Measurements from ENCODE around the gene WDR7. TPM values are rescaled to one million over a fixed set of nuclear protein-coding genes. Genes with fewer than 3 reads are reported as not detected.

The WDR7 gene
- total RNA-seq, 1 donor from 2014 or later, result 28.4 TPM

- intact Hi-C loops (cut with micrococcal nuclease), result loop anchor here (10.0 kb wide), 1 partner anchor 597 kb away; no protein-coding TSS in a partner anchor
- H3K27me3 Mint-ChIP-seq (ENCODE audit: insufficient read depth), result no peaks in the 10 kb centered on the region
- H3K36me3 Mint-ChIP-seq (ENCODE audit: low read depth), result peaks cover 6% of the 10 kb centered on the region
- no peak overlapping the region for H3K27ac Mint-ChIP-seq
- H3K4me3 Mint-ChIP-seq, result no peak overlapping the region
- peaks cover 33% of the 10 kb centered on the region for H3K4me1 Mint-ChIP-seq (ENCODE audit: low read depth)
- H3K9me3 Mint-ChIP-seq, result no peaks in the 10 kb centered on the region
- DNase-seq (ENCODE audit: low spot score), result no peak
Measured at GRCh38 chr18:56711708-56712445, 60.7 kb downstream of the WDR7 start.

- intact Hi-C loops (cut with micrococcal nuclease), result loop anchor here (10.0 kb wide), 1 partner anchor 598 kb away; no protein-coding TSS in a partner anchor
- Mint-ChIP-seq H3K4me1 (ENCODE audit: low read depth) (peaks cover 35% of the 10 kb centered on the region), H3K36me3 (ENCODE audit: low read depth) (peaks cover 3% of the 10 kb centered on the region), H3K4me3 (no peak overlapping the region), H3K27ac (peak overlapping the region; percentile 34), H3K27me3 (ENCODE audit: insufficient read depth) (no peaks in the 10 kb centered on the region), H3K9me3 (no peaks in the 10 kb centered on the region)
- DNase-seq (ENCODE audit: low spot score), result no peak
Measured at GRCh38 chr18:56712761-56713160, 61.6 kb downstream of the WDR7 start.

- Mint-ChIP-seq H3K9me3 (no peaks in the 10 kb centered on the region), H3K4me3 (no peak overlapping the region), H3K27me3 (ENCODE audit: insufficient read depth) (no peaks in the 10 kb centered on the region), H3K27ac (no peak overlapping the region), H3K4me1 (ENCODE audit: low read depth) (peaks cover 29% of the 10 kb centered on the region), H3K36me3 (ENCODE audit: low read depth) (no peaks in the 10 kb centered on the region)
- no peak for DNase-seq (ENCODE audit: low spot score)
- intact Hi-C loops (cut with micrococcal nuclease), result loop anchor here (5.0 to 10.0 kb wide), 2 partner anchors 287 to 600 kb away; no protein-coding TSS in a partner anchor
Measured at GRCh38 chr18:56715121-56715520, 64.0 kb downstream of the WDR7 start.

- Mint-ChIP-seq H3K9me3 (no peaks in the 10 kb centered on the region), H3K27me3 (ENCODE audit: insufficient read depth) (no peaks in the 10 kb centered on the region), H3K4me1 (ENCODE audit: low read depth) (peaks cover 35% of the 10 kb centered on the region), H3K27ac (peak overlapping the region; percentile 66), H3K36me3 (ENCODE audit: low read depth) (peaks cover 4% of the 10 kb centered on the region), H3K4me3 (no peak overlapping the region)
- no peak for DNase-seq (ENCODE audit: low spot score)
- intact Hi-C loops (cut with micrococcal nuclease), result loop anchor here (1.0 to 10.0 kb wide), 7 partner anchors 7 to 1125 kb away; partner anchors contain the start of gene WDR7
Measured at GRCh38 chr18:56716692-56717146, 65.6 kb downstream of the WDR7 start.

GRCh38 chr18:56721031-56721430, 69.9 kb downstream of the WDR7 start:
- H3K27me3 Mint-ChIP-seq (ENCODE audit: insufficient read depth), result no peaks in the 10 kb centered on the region
- H3K27ac Mint-ChIP-seq, result no peak overlapping the region
- no peak for DNase-seq (ENCODE audit: low spot score)
- H3K4me3 Mint-ChIP-seq, result no peak overlapping the region
- H3K4me1 Mint-ChIP-seq (ENCODE audit: low read depth), result peaks cover 21% of the 10 kb centered on the region
- no peaks in the 10 kb centered on the region for H3K9me3 Mint-ChIP-seq
- intact Hi-C loops (cut with micrococcal nuclease), result no loop called here
- H3K36me3 Mint-ChIP-seq (ENCODE audit: low read depth), result peaks cover 17% of the 10 kb centered on the region

- no peak overlapping the region for H3K4me3 Mint-ChIP-seq
- H3K9me3 Mint-ChIP-seq, result no peaks in the 10 kb centered on the region
- intact Hi-C loops (cut with micrococcal nuclease), result no loop called here
- H3K27ac Mint-ChIP-seq, result no peak overlapping the region
- DNase-seq (ENCODE audit: low spot score), result no peak
- peaks cover 17% of the 10 kb centered on the region for H3K36me3 Mint-ChIP-seq (ENCODE audit: low read depth)
- peaks cover 19% of the 10 kb centered on the region for H3K4me1 Mint-ChIP-seq (ENCODE audit: low read depth)
- H3K27me3 Mint-ChIP-seq (ENCODE audit: insufficient read depth), result no peaks in the 10 kb centered on the region
Measured at GRCh38 chr18:56721491-56721890, 70.3 kb downstream of the WDR7 start.

GRCh38 chr18:56722518-56722917, 71.4 kb downstream of the WDR7 start:
- H3K4me1 Mint-ChIP-seq (ENCODE audit: low read depth), result peaks cover 15% of the 10 kb centered on the region
- no peak overlapping the region for H3K4me3 Mint-ChIP-seq
- H3K27ac Mint-ChIP-seq, result no peak overlapping the region
- intact Hi-C loops (cut with micrococcal nuclease), result no loop called here
- peaks cover 24% of the 10 kb centered on the region for H3K36me3 Mint-ChIP-seq (ENCODE audit: low read depth)
- H3K27me3 Mint-ChIP-seq (ENCODE audit: insufficient read depth), result no peaks in the 10 kb centered on the region
- DNase-seq (ENCODE audit: low spot score), result no peak
- peaks cover 6% of the 10 kb centered on the region for H3K9me3 Mint-ChIP-seq

GRCh38 chr18:56723068-56723467, 71.9 kb downstream of the WDR7 start:
- no peak for DNase-seq (ENCODE audit: low spot score)
- Mint-ChIP-seq H3K36me3 (ENCODE audit: low read depth) (peaks cover 28% of the 10 kb centered on the region), H3K4me3 (no peak overlapping the region), H3K4me1 (ENCODE audit: low read depth) (peaks cover 21% of the 10 kb centered on the region), H3K27ac (no peak overlapping the region), H3K9me3 (peaks cover 6% of the 10 kb centered on the region), H3K27me3 (ENCODE audit: insufficient read depth) (no peaks in the 10 kb centered on the region)
- intact Hi-C loops (cut with micrococcal nuclease), result no loop called here

- Mint-ChIP-seq H3K4me1 (ENCODE audit: low read depth) (peaks cover 21% of the 10 kb centered on the region), H3K27me3 (ENCODE audit: insufficient read depth) (no peaks in the 10 kb centered on the region), H3K27ac (no peak overlapping the region), H3K4me3 (no peak overlapping the region), H3K36me3 (ENCODE audit: low read depth) (peaks cover 33% of the 10 kb centered on the region), H3K9me3 (peaks cover 6% of the 10 kb centered on the region)
- DNase-seq (ENCODE audit: low spot score), result no peak
- intact Hi-C loops (cut with micrococcal nuclease), result no loop called here
Measured at GRCh38 chr18:56723706-56724105, 72.5 kb downstream of the WDR7 start.

GRCh38 chr18:56726906-56727305, 75.7 kb downstream of the WDR7 start:
- peaks cover 12% of the 10 kb centered on the region for H3K4me1 Mint-ChIP-seq (ENCODE audit: low read depth)
- H3K36me3 Mint-ChIP-seq (ENCODE audit: low read depth), result peaks cover 37% of the 10 kb centered on the region

GRCh38 chr18:56727399-56727798, 76.2 kb downstream of the WDR7 start:
- H3K9me3 Mint-ChIP-seq, result peaks cover 6% of the 10 kb centered on the region
- intact Hi-C loops (cut with micrococcal nuclease), result loop anchor here (2.0 kb wide), 1 partner anchor 19 kb away; no protein-coding TSS in a partner anchor
- H3K27me3 Mint-ChIP-seq (ENCODE audit: insufficient read depth), result no peaks in the 10 kb centered on the region
- no peak for DNase-seq (ENCODE audit: low spot score)
- H3K4me3 Mint-ChIP-seq, result peak overlapping the region; percentile 4
- H3K36me3 Mint-ChIP-seq (ENCODE audit: low read depth), result peaks cover 33% of the 10 kb centered on the region
- peak overlapping the region; percentile 35 for H3K27ac Mint-ChIP-seq
- peaks cover 12% of the 10 kb centered on the region for H3K4me1 Mint-ChIP-seq (ENCODE audit: low read depth)

More at GRCh38 chr18:56726906-56727305, 75.7 kb downstream of the WDR7 start:
- Mint-ChIP-seq H3K4me3 (no peak overlapping the region), H3K27me3 (ENCODE audit: insufficient read depth) (no peaks in the 10 kb centered on the region), H3K9me3 (peaks cover 6% of the 10 kb centered on the region), H3K27ac (peak overlapping the region; percentile 35)
- DNase-seq (ENCODE audit: low spot score), result no peak
- intact Hi-C loops (cut with micrococcal nuclease), result loop anchor here (2.0 kb wide), 1 partner anchor 20 kb away; no protein-coding TSS in a partner anchor

GRCh38 chr18:56728741-56729140, 77.6 kb downstream of the WDR7 start:
- Mint-ChIP-seq H3K4me3 (no peak overlapping the region), H3K36me3 (ENCODE audit: low read depth) (peaks cover 31% of the 10 kb centered on the region), H3K27ac (no peak overlapping the region), H3K9me3 (peaks cover 6% of the 10 kb centered on the region), H3K27me3 (ENCODE audit: insufficient read depth) (no peaks in the 10 kb centered on the region), H3K4me1 (ENCODE audit: low read depth) (peaks cover 12% of the 10 kb centered on the region)
- intact Hi-C loops (cut with micrococcal nuclease), result no loop called here
- no peak for DNase-seq (ENCODE audit: low spot score)

GRCh38 chr18:56738184-56738583, 87.0 kb downstream of the WDR7 start:
- H3K27me3 Mint-ChIP-seq (ENCODE audit: insufficient read depth), result no peaks in the 10 kb centered on the region
- H3K9me3 Mint-ChIP-seq, result no peaks in the 10 kb centered on the region
- intact Hi-C loops (cut with micrococcal nuclease), result no loop called here
- no peak for DNase-seq (ENCODE audit: low spot score)
- H3K27ac Mint-ChIP-seq, result no peak overlapping the region
- no peak overlapping the region for H3K4me3 Mint-ChIP-seq
- H3K4me1 Mint-ChIP-seq (ENCODE audit: low read depth), result peaks cover 7% of the 10 kb centered on the region
- H3K36me3 Mint-ChIP-seq (ENCODE audit: low read depth), result peaks cover 8% of the 10 kb centered on the region

Data from activated T-helper 1 cell treated with anti-CD3 and anti-CD28 coated beads, Interleukin-12 subunit alpha, Interleukin-12 subunit beta, Interleukin-2, Interleukin-4 antibody, amounts not matched to agents 30 ng/mL and 10 ng/mL and 1 ng/mL, durations not matched to agents 14 hours and 24 hours and 36 hours (primary cell).